Nucleus accumbens (tissue), 56 donors: ENCODE results near the gene ELMO1.

ENCODE experiments used
- DNase-seq, 56 donors: peaks; one replicate each; lab custom pipeline; 2025; lab: John Stamatoyannopoulos, UW

Gene ELMO1

DNA sequence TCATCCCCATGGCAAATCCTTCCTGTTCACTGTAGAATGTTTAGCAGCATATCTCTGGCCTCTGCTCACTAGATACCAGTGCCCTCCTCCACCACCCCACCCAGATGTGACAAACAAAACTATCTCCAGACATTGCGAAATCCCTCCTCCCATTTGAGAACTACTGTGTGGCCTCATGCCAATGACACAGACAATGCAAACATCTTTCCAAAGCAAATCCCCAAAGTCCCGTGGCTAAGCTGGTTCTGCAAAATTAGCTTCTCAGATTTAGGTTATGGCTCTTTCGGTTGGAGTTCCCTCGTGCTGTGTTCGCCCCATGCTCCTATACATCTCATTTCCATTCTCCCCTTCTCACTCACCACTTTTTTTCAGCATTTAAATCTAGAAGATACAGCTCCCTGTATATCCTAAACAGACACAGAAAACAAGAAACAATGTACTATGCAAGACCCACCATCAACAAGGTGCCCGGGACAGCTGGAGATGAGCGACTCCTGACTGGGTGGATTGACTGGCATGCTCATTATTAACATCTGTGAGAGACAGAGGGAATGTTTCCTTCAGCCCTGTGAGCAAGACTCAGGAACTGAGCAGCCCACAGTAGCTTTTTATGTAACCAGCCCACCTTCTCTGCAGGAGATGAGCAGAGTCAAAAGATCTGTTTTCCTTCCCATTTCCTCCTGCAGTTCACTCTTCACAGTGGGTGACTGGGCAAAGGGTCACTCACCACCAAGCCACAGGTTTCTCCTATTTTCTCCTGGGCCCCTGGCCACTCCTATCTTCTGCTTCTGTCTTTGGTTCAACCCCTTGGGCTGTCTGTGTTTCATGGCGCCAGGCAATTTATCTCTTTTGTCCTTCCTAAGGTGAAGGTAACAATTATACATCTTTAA, 498.7 kb downstream of the ELMO1 start:
- peak in 12 of 56 donors; percentile 12 to 33 (median 24) for DNase-seq

DNA sequence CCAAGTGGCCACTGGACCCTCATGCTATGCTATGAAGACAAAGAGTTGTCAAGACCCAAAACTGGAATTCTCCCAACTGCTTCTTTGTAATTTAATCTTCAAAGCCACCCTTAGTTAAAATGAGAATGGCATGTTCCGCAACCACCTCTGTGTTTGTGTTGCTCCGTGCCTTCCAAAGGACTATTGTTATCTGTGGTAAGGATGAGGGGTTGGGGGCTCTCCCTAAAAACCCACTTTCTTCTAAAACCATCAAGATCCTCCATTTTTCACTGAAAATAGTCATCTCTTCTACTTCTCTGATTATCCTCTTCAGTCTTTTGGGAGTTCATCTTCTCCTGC, 502.3 kb downstream of the ELMO1 start:
- no peak for DNase-seq

DNA sequence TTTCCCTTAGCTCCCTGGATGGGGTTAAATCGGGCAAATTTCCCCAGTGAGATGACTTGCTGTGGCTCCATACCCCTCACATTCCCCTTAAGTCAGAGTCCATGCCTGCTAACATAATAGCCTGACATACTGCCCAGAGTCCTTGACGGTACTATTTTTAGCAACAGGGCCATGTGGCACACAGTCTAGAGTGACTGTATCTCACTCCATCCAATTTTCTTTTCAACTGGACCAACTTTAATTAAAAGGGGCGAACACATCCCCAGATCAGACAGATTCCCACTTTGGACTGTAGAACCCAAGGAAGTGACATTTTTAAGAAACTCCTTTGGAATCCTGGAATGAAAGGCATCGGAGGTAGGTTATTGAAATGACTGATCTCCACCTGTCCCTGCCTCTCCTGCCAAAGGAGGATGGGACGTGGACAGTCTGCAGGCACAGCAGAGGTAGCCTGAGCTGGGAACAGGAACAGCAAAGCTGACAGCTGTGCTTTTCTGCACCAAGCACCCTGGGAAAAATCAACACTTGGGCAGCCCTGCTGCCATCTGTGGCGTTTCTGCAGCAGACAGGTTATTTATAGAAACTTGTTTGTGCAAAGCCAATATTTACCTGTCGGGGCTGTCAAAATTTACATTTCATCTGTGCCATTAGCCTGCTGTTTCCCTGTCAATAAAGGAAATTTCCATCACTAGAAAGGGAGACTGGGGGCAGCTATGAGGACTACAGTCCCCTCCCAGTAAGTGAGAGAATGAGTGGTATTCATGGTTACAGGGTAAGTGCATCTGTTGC, 502.9 kb downstream of the ELMO1 start:
- no peak for DNase-seq

DNA sequence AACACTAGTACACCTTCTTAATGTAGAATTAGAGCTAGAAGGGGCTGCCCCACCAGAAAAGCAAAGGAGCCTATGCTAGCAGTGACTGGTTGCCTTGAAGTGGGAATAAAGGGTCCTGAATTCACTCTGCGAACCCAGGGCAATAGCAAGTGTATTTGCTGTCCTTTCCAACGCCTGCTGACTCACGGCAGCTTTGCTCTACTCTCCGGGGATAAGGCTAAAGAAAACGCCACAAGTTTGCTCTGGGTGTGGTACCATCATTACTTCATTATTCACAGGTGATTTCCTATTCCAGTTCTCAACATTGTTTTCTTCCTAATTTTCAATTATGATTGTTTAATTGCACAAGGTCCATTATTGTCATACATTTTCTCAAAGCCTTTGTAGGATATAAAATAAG, 503.8 kb downstream of the ELMO1 start:
- no peak for DNase-seq

DNA sequence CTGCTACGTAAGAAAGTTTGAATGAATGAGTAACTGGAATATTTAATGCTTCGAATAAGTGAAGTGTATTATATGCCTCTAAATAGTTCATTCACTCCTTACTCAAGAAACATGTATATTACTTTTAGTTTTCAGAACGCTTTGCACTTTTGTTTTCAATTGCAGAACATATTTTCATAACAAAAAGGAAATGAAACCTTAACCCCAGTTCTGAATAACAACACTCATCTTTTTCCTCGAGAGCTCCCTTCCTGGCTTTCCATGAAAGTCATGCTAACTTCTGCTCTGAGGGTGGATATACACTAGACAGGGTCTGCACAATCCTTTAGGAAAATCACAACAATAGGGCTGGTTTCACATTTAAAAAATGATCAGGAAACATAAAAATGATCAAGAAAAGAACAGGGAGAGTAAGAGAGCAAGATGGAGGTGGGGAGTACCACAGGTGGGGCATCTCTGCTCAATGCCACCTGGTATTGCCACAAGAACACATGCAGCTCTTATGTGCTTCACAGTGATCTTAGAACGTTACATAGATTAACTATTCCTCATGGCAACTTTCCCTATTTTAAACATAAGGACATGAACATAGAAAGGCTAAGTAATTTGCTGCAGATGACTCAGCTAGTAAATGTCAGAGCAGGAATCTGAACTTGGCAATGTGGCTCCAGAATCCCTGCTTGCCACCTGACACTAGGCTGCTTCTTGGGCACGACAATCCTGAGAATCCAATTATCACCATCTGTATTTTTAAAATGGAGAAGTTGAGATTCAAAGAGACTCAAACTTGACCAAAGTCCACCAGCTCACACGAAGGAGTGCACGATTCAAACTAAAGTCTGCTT, 504.9 kb downstream of the ELMO1 start:
- DNase-seq = no peak

DNA sequence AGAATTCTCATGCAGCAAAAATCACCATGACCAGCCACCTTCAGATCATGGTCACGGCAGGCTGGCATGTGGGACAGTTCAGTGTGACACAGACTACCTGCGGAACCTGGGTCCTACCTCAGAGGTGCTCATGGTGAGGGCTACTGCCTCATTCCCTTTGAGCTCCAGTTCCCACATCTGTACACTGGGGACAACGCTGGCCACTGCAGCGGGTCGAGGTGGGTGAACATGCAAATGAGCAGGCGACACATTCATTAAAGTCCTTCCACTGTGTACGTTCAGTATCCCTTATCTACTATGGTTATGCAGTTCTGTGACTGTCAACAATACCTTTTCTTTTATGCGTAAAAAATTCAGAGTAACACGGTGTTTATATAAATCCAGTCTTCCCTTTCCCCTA, 505.7 kb downstream of the ELMO1 start:
- no peak for DNase-seq

DNA sequence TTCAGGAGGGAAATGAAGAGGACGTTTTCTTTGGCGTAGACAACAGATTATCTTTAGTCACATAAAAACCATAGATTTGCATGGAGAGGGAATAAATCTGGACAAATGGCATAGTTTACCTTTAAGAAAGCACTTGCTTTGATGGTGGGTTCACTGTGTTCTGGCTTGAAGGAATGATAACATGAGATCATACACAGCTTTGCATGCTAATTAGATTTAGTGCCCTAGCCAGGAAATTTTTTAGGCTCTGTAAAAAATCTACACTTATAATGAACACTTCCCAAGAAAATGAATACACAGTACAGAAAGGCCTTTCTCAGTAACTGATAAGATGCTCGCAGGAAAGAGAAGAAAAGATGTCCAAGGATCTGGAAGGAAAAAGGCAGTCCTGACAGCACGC, 506.1 kb downstream of the ELMO1 start:
- no peak for DNase-seq

DNA sequence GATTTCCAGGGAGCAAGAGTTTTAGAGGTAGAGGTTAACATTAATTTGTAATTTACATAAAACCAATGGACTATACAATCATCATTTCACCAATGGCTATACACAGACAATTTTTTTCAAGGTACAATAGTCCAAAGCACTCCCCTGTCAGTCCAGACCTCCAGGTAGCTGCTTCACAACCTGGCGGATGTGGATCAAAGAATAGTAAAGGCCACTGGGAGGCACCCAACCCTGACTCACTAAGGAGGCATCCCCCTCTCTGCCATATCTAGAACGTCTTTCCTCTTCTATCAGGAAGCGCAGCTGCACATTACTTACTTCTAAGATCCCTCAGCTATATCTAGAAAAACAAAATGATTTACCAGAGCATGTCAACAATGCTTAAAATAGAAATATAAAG, 506.6 kb downstream of the ELMO1 start:
- DNase-seq = no peak

DNA sequence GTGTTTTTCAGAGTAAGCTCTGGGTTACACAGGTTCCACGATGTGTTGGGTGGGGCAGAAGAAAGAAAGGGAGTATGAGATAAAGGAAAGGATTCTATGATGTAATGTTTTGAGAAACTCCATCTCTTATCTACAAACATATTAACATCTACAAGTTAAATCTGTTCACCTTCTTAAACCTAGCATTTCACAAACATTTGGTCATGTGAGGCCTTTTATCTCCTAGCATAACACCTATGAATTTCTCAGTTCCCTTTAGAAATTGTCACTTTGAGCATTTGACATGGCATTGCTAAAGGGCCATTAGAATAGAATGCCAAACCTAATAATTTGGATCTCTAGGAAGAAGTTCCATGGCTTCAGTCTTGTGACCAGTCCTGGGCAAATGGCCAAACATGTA, 507.3 kb downstream of the ELMO1 start:
- DNase-seq = no peak

DNA sequence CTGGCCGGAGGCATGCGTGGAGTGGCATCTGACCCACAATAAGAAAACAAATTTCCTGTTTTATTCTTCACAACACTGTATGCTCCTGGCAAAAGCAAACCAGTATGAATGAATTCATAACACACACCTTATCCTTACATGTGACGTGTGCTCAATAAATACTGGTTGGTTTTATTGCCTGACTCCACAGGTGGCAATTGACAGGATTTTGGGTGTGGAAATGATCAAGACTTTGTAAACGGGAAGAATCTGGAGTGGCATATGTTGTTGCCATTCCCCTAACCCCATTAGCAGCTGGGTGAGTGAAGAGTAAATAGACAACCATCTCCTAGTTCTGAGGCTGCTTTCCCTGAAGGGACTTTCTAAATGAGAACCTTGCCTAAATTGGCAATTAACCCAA, 508.8 kb downstream of the ELMO1 start:
- DNase-seq = no peak

DNA sequence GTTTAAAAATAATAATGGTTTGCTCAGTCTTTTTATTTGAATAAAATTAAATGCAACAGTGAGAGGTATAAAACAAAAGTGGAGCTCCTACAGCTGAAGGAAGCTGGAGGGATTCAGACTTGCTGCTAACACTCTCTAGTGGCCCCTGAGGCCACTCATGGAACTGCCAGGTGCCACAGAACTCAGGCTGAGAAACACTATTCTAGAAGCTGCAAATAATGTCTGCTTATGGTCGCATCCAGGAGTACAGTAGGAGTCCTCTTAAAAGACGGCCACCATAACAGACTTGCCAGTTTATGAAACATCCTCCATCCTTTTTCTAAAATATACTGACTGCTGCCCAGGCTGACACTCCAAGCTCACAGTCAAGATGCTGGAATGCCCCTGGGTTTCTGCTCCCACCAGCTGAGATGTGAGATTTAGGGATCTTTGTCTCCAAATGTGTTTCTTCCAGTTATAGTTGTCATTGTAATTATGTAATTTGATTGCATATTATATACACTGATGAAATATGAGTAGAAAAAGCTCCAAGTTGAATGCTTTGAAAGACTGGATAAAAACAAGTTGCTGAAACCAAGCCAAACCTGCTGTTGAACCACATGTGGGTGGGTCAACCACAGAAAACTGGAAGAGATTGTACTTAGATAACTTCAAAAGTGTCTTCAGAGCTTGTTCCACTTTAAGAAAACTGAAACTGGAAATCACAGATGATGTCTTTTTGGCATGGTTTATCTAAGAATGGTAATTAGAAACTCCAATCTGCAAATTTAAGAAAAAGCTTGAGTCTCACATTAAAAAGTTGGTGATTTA, 510.7 kb downstream of the ELMO1 start:
- DNase-seq = no peak

DNA sequence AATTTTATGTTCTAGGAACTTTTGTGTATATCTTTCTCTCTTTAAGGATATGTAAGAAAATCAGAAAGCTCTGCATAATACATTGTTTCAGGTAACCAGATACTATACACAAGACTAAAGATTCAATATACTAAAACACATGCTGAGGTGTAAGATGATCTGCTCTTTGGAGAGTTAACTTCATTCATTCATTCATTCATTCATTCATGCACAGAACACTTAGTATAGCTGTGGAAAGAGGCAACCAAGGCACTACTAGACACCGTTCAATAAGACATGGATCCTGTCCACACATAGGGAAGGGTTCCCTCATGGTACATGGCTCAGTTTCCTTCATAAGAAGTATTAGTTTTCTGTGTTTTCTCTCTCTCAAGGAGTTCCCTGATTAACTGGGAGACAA, 516.8 kb downstream of the ELMO1 start:
- no peak for DNase-seq

DNA sequence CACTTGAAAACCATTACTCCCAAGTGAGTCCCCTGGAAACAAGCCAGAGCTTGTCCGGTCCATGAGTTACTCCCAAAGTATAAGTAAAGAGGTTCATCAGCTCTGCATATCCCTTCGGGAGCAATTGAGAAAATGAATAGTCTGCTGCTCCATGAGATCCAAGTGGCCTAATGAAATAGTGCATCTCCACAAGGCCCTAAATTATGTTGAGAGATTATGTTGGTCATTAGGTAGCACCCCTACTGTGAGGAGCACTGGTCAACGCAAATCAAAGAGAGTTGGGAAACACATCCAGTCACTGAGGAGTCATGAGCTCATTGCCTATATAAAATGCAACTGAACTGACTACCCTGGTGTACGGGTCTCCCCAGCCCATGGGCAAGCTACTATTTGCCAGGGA, 518.9 kb downstream of the ELMO1 start:
- DNase-seq = no peak

DNA sequence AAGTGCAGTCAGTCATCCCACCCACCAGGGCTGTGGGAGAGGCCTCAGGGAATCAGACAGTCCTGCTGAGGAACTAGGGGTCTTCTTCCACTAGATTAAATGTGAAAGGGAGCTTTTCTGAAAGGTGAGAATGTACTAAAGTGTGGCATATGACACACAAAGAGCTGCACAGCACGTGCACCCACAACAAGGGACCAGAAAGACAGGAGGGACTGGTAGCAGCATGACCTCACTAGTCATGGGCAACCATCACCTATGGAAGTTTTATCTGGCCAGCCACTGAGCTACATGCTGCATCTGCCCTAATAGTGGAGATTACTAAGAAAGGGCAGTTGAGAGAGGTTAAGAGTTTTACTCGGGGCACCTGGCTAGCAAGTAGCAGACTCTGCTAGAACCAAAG, 519.9 kb downstream of the ELMO1 start:
- DNase-seq = no peak

DNA sequence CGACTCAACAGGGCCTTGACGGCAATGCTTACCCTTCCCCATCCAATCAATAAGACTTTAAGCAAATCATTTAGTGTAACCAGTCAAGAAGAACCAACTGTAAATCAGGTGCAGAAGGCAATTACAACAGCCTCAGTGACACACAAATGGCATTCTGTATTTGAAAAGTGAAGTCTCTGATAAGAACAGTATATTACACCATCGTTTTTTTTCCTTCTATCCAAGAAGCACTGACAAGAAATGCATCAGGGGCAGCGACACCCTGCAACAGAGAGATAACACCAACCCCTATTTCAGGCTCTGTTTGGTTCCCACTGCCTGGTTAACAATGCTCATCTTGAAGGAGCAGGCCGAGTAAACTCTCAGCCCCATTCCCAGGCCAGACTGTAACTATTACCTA, 520.4 kb downstream of the ELMO1 start:
- DNase-seq = no peak

DNA sequence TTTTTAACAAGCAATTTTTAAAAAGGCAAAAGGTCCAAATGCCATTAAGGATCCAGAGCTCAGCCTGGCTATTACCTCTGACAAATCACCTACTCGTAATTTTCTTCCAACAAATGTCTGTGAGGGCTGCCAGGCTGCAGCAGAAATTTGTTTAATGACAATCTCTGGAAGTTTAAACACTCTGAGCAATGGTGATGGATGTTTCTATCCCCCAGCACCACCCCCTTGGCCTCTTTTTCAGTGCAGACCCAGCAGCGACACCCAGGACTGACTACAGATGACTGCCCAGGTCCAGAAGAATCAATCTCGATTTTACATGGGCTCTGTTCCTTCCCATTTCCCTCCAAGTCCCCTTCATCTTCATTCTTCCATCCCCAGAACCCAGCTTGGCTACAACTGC, 523.0 kb downstream of the ELMO1 start:
- DNase-seq = no peak

DNA sequence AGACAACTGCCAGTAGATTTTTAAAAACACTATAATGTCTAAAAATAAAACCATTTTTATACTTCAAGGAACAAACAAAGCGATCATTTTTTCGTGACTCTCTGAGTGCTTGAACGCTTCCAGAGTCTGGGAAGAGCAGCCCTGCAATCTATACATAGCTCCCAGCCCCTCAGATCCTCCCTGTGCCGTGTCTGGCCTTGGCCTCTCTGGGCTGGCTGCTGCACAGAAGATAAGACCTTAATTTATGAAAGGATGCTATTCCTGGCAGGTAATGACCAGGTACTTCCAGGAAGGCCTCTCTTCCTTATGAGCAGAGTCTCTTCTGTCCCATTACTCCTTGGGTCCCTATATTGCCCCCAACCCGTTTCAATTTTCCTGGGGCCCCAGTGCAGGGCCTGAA, 523.5 kb downstream of the ELMO1 start:
- no peak for DNase-seq

DNA sequence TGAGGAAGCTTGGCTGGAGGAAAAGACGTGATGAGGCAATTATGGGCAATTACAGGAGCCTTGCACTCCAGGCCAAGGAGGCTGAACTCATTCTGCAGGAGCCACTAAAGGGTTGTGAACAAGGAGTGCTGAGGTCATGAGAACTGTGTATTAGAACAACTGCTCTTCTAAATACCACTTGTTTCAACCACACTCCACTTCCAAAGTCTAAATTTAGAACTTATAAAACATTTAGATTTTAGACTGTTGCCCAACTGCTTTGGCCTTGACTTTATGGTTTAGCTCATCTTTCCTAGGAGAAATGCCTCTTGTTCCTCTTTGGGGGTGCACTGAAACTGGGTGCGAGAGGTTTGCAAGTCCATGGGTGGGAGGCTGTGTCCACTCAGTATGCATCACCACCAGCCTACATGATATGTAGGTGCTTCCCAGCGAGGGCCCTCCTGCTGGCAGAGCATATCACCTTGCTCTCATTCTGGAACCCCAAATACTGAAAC, 524.7 kb downstream of the ELMO1 start:
- peak in 2 of 56 donors; percentile 20 to 24 for DNase-seq

DNA sequence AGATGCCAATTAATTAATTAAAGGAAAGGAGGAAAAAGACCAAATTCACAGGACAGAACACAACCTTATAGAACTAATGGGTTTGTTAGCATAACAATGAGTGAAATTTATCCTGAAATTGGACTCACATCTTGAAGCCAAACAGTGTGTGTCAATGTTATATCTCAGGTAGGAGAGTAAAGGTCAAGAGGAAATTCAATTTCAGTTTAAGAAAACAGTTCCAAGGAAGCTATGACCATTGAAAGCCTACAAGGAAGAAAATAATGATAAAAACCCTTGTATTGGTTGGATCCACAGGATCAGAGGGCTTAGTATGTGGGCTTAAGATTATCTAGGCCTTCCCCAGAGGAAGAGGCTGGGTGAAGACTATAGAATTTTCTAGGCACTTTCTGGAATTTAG, 525.5 kb downstream of the ELMO1 start:
- DNase-seq = no peak

DNA sequence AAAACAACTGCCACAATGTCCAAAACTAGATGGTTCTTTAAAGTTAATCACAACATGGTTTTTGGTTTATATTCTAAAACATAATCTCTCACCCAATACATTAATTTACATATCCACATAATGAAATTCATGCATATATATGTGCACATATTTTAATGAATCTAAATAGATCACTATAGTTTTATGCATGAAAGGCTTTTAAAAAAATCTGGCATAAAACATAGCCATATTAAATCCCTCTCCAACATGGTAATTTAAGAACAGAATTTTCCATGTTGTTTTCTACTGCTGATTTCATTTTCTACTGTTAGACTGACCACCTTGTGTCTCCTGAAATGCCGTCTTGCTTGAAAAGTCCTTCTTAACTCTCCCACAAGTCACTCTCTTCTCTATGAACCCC, 528.2 kb downstream of the ELMO1 start:
- DNase-seq = no peak
